ENCODE data around the gene WDTC1. TPM values are rescaled to one million over a fixed set of nuclear protein-coding genes. Genes with fewer than 3 reads are reported as not detected.
A peak's percentile ranks its signal among the peaks of the same experiment; 100 is the strongest.

The WDTC1 gene
- total RNA-seq, 1 experiment from 2014 or later, result 26.6 TPM

DNA sequence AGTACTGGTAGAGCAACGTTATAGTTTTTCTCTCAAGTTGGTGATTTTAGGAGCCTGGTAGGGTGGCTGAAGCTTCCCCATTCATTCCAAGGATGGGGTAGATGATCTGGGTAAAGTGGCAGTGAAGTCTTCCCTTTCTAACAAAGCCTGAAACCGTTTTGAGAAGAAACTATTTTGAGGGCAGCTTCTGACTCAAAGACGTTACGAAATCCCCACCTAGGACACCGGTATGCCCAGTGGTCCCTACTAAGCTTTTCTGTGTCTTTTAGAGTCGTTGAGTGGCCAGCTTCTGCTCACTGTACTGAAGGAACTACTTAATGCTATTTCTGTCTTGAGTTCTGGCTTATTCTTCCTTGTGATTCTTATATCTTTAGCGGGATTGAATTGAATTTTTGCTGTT is 1.4 kb downstream of the WDTC1 start:
- ATAC-seq (no peak), DNase-seq (ENCODE audit: low read depth, low spot score) (no peak)
- peaks cover 14 to 17% of the 10 kb centered on the region in 2 experiments for H3K4me1 ChIP-seq (ENCODE audit: control insufficient read depth in 1 of 2, insufficient read depth in 2 of 2, low read length in 2 of 2)
- intact Hi-C loops (cut with micrococcal nuclease), result no loop called here
- peak overlapping the region; percentile 62 to 66 for H3K4me3 ChIP-seq (replicated peaks in 1 of 2; ENCODE audit: low read depth in 1 of 2, low read length in 2 of 2)
- no peaks in the 10 kb centered on the region for H3K36me3 ChIP-seq (ENCODE audit: control insufficient read depth in 1 of 2, insufficient read depth in 2 of 2, low read length in 2 of 2)
- no peaks in the 10 kb centered on the region for H3K9me3 ChIP-seq (ENCODE audit: control insufficient read depth in 1 of 2, insufficient read depth in 1 of 2, low read depth in 1 of 2, low read length in 2 of 2)
- peak overlapping the region; percentile 58; the same call in 1 of the 2 replicates for H3K9ac ChIP-seq (ENCODE audit: low read length)
- no peak overlapping the region for H2AFZ ChIP-seq (ENCODE audit: low read depth, low read length, poor library complexity, severe bottlenecking)
- ChIA-PET RAD21 (ENCODE audit: low non-redundant PET in 1 of 2, low total read pairs in 2 of 2, uncharacterized antibody in 2 of 2, unreplicated experiment in 2 of 2) (no interaction called here), CTCF (no interaction called here), POLR2A (no interaction called here)
- H3K27me3 ChIP-seq (ENCODE audit: insufficient read depth, low read length), result no peaks in the 10 kb centered on the region
- no peaks in the 10 kb centered on the region for H3K79me2 ChIP-seq (ENCODE audit: insufficient read depth, low read length)
- TF ChIP-seq EZH2 (IDR thresholded peaks at IDR 0.05), result no peak
- no peak for TF ChIP-seq JUND (IDR thresholded peaks at IDR 0.05)
- no peak for TF ChIP-seq POLR2A (IDR thresholded peaks at IDR 0.05; ENCODE audit: borderline replicate concordance, extremely low read depth, insufficient read depth, insufficient read length)
- TF ChIP-seq, protein P1, sequence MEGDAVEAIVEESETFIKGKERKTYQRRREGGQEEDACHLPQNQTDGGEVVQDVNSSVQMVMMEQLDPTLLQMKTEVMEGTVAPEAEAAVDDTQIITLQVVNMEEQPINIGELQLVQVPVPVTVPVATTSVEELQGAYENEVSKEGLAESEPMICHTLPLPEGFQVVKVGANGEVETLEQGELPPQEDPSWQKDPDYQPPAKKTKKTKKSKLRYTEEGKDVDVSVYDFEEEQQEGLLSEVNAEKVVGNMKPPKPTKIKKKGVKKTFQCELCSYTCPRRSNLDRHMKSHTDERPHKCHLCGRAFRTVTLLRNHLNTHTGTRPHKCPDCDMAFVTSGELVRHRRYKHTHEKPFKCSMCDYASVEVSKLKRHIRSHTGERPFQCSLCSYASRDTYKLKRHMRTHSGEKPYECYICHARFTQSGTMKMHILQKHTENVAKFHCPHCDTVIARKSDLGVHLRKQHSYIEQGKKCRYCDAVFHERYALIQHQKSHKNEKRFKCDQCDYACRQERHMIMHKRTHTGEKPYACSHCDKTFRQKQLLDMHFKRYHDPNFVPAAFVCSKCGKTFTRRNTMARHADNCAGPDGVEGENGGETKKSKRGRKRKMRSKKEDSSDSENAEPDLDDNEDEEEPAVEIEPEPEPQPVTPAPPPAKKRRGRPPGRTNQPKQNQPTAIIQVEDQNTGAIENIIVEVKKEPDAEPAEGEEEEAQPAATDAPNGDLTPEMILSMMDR (IDR thresholded peaks at IDR 0.05 in 2 of 3, conservative IDR thresholded peaks at IDR 0.05 in 1 of 3; ENCODE audit: borderline replicate concordance in 1 of 3, insufficient read depth in 1 of 3, low read depth in 2 of 3, low read length in 2 of 3), result no peak
- no peak for TF ChIP-seq EGR1 (IDR thresholded peaks at IDR 0.05; ENCODE audit: low read depth)
- no peak for TF ChIP-seq TCF7L2 (IDR thresholded peaks at IDR 0.05; ENCODE audit: borderline replicate concordance, extremely low read depth, insufficient read depth, insufficient read length)
- no peak overlapping the region for H3K27ac ChIP-seq (ENCODE audit: low read depth, low read length)
- no peaks in the 10 kb centered on the region for H4K20me1 ChIP-seq (ENCODE audit: insufficient read depth)
- no TSS peak for BruUV-seq (replicated peaks)
- H3K4me2 ChIP-seq (ENCODE audit: low read length), result peak overlapping the region; percentile 89
- no peaks in the 10 kb centered on the region for H3K9me2 ChIP-seq (ENCODE audit: insufficient read depth)

DNA sequence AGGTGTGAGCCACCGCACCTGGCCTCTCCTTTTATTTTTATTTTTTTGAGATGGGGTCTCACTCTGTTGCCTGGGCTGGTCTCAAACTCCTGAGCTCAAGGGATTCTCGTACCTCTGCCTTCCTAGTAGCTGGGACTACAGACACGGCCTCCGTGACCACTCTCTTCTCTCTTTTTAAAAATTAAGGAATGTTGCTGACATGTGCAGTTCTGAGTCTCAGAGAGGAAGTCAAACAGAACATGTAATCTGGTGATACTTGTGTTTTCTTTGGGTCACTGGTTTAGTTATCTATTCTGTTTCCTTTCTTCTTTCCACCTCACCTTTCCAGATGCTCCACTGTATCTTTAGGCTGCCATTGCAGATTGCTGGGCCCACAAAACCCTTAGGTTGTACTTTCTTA is 2.7 kb downstream of the WDTC1 start:
- no peaks in the 10 kb centered on the region for H3K27me3 ChIP-seq (ENCODE audit: insufficient read depth, low read length)
- no peak overlapping the region for H3K4me3 ChIP-seq (replicated peaks in 1 of 2; ENCODE audit: low read depth in 1 of 2, low read length in 2 of 2)
- DNase-seq (ENCODE audit: low read depth, low spot score) (no peak), ATAC-seq (no peak)
- no peaks in the 10 kb centered on the region for H3K9me2 ChIP-seq (ENCODE audit: insufficient read depth)
- ChIA-PET CTCF (no interaction called here), POLR2A (no interaction called here), RAD21 (ENCODE audit: low non-redundant PET in 1 of 2, low total read pairs in 2 of 2, uncharacterized antibody in 2 of 2, unreplicated experiment in 2 of 2) (no interaction called here)
- no peak overlapping the region for H2AFZ ChIP-seq (ENCODE audit: low read depth, low read length, poor library complexity, severe bottlenecking)
- intact Hi-C loops (cut with micrococcal nuclease), result no loop called here
- no peaks in the 10 kb centered on the region for H4K20me1 ChIP-seq (ENCODE audit: insufficient read depth)
- H3K79me2 ChIP-seq (ENCODE audit: insufficient read depth, low read length), result no peaks in the 10 kb centered on the region
- H3K9ac ChIP-seq (ENCODE audit: low read length), result no peak overlapping the region
- no TSS peak for BruUV-seq (replicated peaks)
- H3K27ac ChIP-seq (ENCODE audit: low read depth, low read length), result no peak overlapping the region
- H3K4me1 ChIP-seq (ENCODE audit: control insufficient read depth in 1 of 2, insufficient read depth in 2 of 2, low read length in 2 of 2), result peaks cover 14 to 17% of the 10 kb centered on the region in 2 experiments
- no peak overlapping the region for H3K4me2 ChIP-seq (ENCODE audit: low read length)
- H3K9me3 ChIP-seq (ENCODE audit: control insufficient read depth in 1 of 2, insufficient read depth in 1 of 2, low read depth in 1 of 2, low read length in 2 of 2), result no peaks in the 10 kb centered on the region
- no peaks in the 10 kb centered on the region for H3K36me3 ChIP-seq (ENCODE audit: control insufficient read depth in 1 of 2, insufficient read depth in 2 of 2, low read length in 2 of 2)
- TF ChIP-seq, protein P2, sequence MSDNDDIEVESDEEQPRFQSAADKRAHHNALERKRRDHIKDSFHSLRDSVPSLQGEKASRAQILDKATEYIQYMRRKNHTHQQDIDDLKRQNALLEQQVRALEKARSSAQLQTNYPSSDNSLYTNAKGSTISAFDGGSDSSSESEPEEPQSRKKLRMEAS (IDR thresholded peaks at IDR 0.05), result no peak
- TF ChIP-seq, protein P3, sequence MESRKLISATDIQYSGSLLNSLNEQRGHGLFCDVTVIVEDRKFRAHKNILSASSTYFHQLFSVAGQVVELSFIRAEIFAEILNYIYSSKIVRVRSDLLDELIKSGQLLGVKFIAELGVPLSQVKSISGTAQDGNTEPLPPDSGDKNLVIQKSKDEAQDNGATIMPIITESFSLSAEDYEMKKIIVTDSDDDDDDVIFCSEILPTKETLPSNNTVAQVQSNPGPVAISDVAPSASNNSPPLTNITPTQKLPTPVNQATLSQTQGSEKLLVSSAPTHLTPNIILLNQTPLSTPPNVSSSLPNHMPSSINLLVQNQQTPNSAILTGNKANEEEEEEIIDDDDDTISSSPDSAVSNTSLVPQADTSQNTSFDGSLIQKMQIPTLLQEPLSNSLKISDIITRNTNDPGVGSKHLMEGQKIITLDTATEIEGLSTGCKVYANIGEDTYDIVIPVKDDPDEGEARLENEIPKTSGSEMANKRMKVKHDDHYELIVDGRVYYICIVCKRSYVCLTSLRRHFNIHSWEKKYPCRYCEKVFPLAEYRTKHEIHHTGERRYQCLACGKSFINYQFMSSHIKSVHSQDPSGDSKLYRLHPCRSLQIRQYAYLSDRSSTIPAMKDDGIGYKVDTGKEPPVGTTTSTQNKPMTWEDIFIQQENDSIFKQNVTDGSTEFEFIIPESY (IDR thresholded peaks at IDR 0.05; ENCODE audit: extremely low read depth, insufficient replicate concordance, low read length), result no peak
- no peak for TF ChIP-seq EZH2 (IDR thresholded peaks at IDR 0.05)
- no peak for TF ChIP-seq FOSL1 (IDR thresholded peaks at IDR 0.05; ENCODE audit: low read depth)
- no peak for TF ChIP-seq RAD21 (IDR thresholded peaks at IDR 0.05; ENCODE audit: low read depth)
- no peak for TF ChIP-seq POLR2AphosphoS5 (IDR thresholded peaks at IDR 0.05; ENCODE audit: low read depth, low read length)
- TF ChIP-seq EZH2phosphoT487 (IDR thresholded peaks at IDR 0.05; ENCODE audit: borderline replicate concordance), result no peak
- no peak for TF ChIP-seq POLR2A (IDR thresholded peaks at IDR 0.05; ENCODE audit: borderline replicate concordance, extremely low read depth, insufficient read depth, insufficient read length)
- TF ChIP-seq ZNF274 (IDR thresholded peaks at IDR 0.05; ENCODE audit: low read depth, low read length), result no peak

Data from HCT116 (cell line).